Gastroesophageal sphincter (tissue), 3 donors: ENCODE measurements around the gene TSPAN17.

Experiments used
- CTCF ChIP-seq, 4 experiments: fragments of 200-600 bp in 2 of 4; fragments of 450-650 bp in 2 of 4; sonication (generic) in 1 of 4; IDR thresholded peaks; one replicate each; pipeline ENCODE4 v1.5.1; 2017 to 2019; ENCODE audit warnings: antibody characterized with exemption in 4 of 4, mild to moderate bottlenecking in 2 of 4, moderate library complexity in 2 of 4
- EP300 ChIP-seq: sonication (generic); formaldehyde crosslinking; IDR thresholded peaks from one replicate; pipeline ENCODE4 v1.6.1; 2017; ENCODE audit warnings: antibody characterized with exemption, mild to moderate bottlenecking
- POLR2A ChIP-seq, 2 donors: fragments of 450-650 bp; IDR thresholded peaks; one replicate each; pipeline ENCODE4 v1.6.1; 2017; ENCODE audit warnings: antibody characterized with exemption in 2 of 2, mild to moderate bottlenecking in 2 of 2, moderate library complexity in 1 of 2

GRCh38 chr5:176601901-176602482, 45.3 kb upstream of the TSPAN17 start:
- no peak for TF ChIP-seq CTCF (IDR thresholded peaks at IDR 0.05)
- no peak for TF ChIP-seq POLR2A (IDR thresholded peaks at IDR 0.05)
- no peak for TF ChIP-seq EP300
